ENCODE measurements around the gene HRC.

The HRC gene

DNA sequence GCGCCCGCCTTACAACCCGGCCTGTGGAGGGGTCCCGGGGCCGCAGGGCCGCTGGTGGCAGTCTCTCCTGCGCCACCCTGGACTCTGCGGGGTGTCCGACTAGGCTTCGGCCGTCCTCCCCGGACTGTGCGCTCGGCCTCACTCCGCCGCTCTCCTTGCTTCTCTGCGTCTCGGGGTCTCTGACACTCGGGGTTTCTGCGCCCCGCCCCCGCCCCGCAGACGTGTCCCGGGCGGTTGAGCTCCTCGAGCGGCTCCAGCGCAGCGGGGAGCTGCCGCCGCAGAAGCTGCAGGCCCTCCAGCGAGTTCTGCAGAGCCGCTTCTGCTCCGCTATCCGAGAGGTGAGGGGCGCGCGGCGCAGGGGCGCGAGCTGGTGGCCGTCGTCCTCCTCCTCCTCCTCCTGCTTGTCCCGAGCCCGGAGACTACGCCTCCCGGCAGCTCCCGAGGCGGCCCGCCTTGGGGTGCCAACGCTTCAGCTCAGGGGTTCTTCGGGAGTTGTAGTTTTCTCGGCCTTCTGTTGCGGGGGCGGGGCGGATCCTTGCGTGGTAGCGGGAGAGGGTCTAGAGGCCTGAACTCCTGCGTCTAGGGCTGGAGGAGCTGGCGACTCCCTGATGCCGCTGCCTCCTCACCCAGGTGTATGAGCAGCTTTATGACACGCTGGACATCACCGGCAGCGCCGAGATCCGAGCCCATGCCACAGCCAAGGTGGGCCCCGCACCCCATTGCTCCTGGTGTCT, 40.4 kb downstream of the HRC start:
- peak; percentile 49 for DNase-seq (ENCODE audit: low read depth)

DNA sequence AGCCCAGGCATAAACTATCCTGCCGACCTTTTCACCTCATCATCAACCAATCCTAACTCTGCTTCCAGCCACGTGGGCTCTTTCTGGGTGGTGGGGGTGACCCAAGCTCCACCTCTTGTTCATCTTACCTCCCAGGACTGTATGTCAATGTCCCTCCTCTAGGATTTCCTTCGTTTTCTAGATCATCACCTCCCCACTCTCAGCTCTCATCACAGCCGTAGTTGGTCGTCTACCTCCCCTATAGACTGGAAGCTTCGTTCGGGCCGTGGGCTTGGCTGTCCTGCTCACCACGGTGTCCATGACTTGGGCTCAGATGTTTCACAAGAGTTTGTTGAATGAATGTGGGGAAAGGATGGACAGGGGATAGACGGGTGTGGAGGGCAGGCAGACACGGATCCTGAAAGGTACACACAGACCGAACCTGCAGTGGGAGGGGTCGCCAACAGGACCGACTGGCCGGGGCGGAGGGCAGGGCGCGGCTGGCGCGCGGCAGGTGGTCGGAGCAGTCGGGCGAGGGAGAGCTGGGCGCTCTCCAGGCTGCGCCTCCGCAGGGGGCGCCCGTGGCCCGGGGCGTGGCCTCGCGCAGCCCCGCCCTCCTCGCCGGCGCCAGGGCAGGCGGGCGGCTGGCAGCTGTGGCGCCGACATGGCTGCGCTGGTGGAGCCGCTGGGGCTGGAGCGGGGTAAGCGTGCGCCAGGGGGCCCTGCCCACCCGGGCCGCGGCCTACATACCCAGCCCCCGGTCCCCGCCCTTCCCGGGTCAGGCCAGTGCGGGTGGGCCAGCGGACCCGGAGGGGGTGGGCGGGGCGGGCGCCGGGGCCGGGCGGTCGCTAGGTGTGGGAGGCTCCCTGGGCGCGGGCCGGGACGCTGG, 41.2 kb downstream of the HRC start, which contains the start of gene LIN7B:
TSS of gene LIN7B (plus strand) at position 609 of the 868 bp plus-strand sequence. CDS start at position 644, 35 bp downstream.
- DNase-seq (ENCODE audit: low read depth), result peak; percentile 40

DNA sequence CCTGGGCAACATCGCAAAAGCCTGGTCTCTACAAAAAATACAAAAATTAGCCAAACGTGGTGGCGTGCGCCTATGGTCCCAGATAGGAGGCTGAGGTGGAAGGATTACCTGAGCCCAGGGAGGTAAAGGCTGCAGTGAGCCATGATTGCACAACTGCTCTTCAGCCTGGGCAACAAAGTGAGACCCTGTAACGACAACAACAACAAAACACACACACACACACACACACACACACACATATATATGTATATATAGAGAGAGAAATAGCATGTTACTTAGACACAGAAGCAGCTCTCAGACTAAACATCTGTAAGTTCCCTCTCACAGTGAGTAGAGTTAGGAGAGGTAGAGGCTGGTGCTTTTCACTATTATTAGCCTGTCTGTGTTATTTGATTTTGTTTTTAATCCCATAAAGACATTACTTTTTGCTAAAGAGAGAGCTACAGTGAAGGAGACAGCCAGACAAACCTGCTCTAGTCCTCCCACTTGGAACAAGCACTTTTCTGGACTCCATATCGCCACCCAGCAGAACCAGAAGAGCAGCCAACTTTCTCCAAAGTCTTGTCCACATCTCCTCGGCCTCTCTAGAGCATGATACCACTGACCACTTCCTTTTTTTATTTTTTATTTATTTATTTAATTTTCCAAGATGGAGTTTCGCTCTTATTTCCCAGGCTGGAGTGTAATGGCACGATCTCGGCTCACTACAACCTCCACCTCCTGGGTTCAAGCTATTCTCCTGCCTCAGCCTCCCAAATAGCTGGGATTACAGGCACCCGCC, 43.8 kb downstream of the HRC start:
- DNase-seq (ENCODE audit: low read depth), result no peak

DNA sequence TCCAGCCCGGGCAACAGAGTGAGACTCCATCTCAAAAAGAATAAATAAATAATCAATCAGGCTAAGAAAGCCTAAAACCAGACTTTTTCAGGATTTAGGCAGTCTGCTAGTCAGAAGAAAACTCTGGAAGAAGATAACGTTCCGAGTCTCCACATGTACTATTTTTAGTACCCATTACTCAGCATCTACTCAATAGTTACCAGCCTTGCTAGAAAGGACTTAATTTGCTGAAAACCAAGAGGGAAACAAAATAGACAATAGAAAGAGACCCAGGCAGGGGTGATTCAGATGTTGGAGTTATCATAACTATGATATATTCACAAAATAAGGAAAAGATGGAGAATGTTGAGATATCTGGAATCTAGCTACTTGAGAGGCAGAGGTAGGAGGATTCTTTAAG, 44.6 kb downstream of the HRC start:
- peak; percentile 44 for DNase-seq (ENCODE audit: low read depth)

DNA sequence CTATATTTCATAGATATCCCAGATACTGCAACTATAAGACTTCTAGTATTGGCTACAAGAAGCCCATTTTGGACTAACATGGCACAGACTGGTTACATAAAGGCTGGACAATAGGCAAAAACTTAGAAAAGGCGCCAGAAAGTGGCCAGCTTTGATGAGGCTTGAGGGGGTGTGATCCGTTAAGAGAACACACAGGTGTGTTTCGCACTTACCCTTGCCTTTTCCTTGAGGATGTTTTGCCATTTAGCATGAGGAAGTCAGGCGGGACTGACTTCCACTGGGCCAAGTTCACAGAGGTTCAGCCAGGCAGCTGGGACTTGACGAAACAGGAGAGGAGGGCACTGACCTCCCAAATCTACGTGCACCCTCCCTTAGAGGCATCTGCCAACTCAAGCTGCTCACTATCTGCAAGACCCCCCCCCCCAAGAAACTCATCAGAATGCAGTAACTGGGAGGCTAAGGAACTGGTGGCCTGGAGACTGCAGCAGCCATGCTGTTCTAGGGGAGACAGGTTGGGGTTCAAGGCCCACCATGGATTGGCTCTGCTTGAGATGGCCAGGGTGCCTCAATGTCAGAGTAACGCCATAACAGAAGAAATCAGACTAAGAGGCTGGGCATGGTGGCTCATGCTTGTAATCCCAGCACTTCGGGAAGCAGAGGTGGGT, 45.5 kb downstream of the HRC start:
- no peak for DNase-seq (ENCODE audit: low read depth)

DNA sequence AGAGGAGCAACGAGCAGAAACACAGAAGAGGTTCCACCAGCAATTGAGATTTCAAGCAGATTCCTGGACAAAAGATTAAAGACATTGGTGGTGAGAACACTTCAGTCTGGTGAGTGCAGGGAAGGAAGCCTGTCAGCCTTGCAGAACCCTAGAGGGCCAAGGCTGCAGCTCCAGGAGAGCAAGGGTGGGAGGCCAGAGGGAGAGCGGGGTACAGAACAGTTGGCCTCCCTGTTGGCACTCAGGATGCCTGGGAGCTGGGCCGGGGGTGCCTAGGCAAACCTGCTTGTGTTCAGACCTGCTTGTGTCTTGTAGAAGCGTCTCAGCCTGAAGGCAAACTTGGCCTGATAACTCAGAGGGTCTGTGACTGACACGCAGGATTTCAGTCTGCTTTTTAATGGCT, 46.1 kb downstream of the HRC start:
- no peak for DNase-seq (ENCODE audit: low read depth)

DNA sequence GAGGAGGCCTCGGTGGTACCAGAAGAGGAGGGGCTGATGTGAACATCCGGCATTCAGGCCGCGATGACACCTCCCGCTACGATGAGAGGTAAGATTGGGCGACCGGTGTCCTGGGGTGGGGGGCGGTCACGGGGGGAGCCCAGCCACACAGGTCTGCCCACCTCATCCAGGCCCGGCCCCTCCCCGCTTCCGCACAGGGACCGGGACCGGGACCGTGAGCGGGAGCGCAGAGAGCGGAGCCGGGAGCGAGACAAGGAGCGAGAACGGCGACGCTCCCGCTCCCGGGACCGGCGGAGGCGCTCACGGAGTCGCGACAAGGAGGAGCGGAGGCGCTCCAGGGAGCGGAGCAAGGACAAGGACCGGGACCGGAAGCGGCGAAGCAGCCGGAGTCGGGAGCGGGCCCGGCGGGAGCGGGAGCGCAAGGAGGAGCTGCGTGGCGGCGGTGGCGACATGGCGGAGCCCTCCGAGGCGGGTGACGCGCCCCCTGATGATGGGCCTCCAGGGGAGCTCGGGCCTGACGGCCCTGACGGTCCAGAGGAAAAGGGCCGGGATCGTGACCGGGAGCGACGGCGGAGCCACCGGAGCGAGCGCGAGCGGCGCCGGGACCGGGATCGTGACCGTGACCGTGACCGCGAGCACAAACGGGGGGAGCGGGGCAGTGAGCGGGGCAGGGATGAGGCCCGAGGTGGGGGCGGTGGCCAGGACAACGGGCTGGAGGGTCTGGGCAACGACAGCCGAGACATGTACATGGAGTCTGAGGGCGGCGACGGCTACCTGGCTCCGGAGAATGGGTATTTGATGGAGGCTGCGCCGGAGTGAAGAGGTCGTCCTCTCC, 47.4 kb downstream of the HRC start:
- DNase-seq (ENCODE audit: low read depth), result no peak

DNA sequence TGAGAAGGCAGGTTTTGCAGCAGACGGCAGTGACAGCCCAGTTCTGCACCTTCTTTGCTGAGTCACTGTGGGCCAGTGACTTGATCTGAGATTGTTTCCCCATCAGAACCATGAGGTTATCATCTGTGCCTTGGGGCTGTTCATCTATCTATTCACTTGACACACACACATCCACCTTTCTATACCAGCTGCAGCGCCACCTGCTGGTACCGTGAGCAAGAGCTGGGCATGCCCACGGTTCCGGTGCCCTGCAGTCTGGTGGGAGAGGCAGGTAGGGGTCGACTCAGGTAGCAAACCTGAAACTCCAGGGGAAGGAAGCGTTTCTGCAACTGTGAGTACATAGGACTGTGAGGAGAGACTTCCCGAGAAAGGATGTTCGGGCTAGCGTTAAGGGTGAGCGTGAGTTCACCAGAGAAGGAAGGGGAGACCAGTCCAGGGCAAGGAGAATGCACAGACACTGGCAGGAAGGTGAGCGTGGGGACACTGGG, 48.5 kb downstream of the HRC start:
- DNase-seq (ENCODE audit: low read depth), result no peak

DNA sequence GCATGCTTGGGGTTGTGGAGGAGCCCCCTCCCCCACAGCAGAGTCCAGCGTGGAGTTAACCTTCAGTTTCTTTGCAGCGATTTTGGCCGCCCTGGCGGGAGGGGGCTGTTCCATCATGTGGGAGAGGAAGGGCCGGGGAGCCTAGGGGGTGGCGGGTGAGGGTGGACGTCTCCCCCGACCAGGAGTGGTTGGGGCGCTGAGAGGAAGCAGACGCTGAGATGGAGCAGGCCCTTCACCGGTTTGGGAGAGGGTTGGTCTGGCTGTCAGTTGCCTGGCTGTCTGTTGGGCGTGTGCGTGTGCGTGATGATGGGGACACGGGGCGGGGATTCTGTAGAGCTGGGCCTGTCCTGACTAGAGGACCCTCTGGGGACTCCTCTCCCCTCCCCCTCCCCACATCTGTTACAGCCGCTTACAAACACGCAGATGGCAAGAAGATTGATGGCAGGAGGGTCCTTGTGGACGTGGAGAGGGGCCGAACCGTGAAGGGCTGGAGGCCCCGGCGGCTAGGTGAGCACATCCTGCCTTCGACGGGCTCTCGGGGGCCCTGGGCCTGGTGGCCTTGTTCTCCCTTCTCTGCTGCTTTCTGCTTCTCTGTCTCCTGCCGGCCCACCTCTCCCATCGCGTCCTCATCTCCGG, 50.8 kb downstream of the HRC start:
- no peak for DNase-seq (ENCODE audit: low read depth)

DNA sequence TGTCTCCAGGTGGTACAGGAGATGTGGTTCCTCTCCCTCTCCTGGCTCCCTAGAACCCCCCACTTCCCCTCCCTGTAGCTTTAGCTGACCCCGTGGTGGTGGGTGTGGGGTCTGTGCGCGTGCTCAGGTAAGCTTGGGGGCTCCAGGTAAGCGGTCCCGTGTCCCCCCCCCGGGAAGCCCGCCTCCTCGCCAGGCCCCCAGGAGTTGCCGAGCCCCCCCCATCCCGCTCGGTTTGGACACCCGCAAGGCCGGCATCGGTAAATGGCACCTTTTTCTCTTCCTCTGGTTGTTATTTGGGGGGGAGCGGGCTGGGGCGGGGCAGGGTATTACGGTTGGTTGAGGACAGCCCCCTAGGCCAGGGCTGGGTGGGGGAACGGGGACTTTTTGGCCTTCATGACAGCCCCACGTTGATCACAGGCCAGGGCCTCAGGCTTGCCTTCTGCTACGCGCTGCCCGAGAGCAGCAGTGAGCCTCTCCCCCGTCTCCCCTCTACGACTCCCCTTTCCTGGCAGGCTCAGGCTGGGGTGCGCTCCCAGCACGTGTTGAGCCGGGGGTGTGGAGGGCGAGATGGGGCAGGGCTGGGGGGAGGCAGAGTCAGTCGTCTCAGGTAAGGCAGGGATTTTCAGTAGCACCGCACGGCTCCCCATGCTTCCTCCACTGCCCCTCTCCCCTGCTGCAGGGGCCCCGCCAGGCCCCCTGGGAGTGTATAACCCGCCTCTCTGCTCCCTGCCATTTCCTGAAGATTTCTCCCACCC, 51.7 kb downstream of the HRC start:
- DNase-seq (ENCODE audit: low read depth), result no peak

DNA sequence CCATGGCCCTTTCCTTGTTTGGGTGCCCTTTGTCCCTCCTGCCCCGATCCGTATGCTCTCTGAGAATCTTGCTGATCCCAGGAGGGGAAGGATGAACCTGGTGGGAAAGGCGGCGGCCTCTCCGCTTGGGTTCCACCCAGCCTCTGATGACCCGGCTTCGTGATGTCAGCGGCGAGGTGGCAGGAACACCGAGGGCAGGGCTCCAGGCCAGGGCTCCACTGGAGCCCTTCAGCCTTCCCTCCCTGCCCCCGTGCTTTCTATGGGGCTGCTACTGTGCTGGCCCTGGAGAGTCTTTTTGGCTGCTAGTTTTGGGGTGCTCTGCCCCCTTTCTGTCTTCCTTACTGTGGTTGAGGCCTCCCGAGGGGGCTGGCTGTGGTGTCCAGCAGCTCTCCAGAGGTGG, 52.9 kb downstream of the HRC start:
- DNase-seq (ENCODE audit: low read depth), result no peak
